Trophoblast cell (in vitro differentiated cells and primary cell): ENCODE results near the gene HSD3B1.

ENCODE experiments used
- DNase-seq, 2 donors: peaks; one replicate each; pipeline ENCODE4 v3.0.0-alpha.2; 2016
- H2AFZ ChIP-seq: 2 replicates; pipeline ENCODE4 v1.6.1; 2013; ENCODE audit warnings: low read length, moderate library complexity, mild to moderate bottlenecking; ENCODE audit not compliant: insufficient read depth, poor library complexity
- H2AK5ac ChIP-seq: 2 replicates; pipeline ENCODE4 v1.6.1; 2013; ENCODE audit warnings: mild to moderate bottlenecking, low read length
- H2BK120ac ChIP-seq: 2 replicates; pipeline ENCODE4 v1.6.1; 2013; ENCODE audit warnings: low read length, mild to moderate bottlenecking, moderate library complexity; ENCODE audit not compliant: insufficient read depth, poor library complexity
- H2BK12ac ChIP-seq: 2 replicates; pipeline ENCODE4 v1.6.1; 2013; ENCODE audit warnings: mild to moderate bottlenecking, low read length, moderate library complexity
- H2BK5ac ChIP-seq: 2 replicates; pipeline ENCODE4 v1.6.1; 2013; ENCODE audit warnings: low read length, low read depth, moderate library complexity, mild to moderate bottlenecking; ENCODE audit not compliant: poor library complexity
- H3K14ac ChIP-seq: 2 replicates; pipeline ENCODE4 v1.6.1; 2013; ENCODE audit warnings: mild to moderate bottlenecking, low read length
- H3K18ac ChIP-seq: 2 replicates; pipeline ENCODE4 v1.6.1; 2013; ENCODE audit warnings: mild to moderate bottlenecking, low read length
- H3K23ac ChIP-seq: 2 replicates; pipeline ENCODE4 v1.6.1; 2013; ENCODE audit warnings: low read length
- H3K27ac ChIP-seq: 2 replicates; pipeline ENCODE4 v1.5.1; 2013; ENCODE audit warnings: low read depth, mild to moderate bottlenecking, inconsistent platforms, low read length, moderate library complexity
- H3K27me3 ChIP-seq: 2 replicates; pipeline ENCODE4 v1.6.1; 2013; ENCODE audit warnings: inconsistent platforms, mild to moderate bottlenecking, low read length, moderate library complexity; ENCODE audit not compliant: insufficient read depth
- H3K36me3 ChIP-seq, 2 experiments: 1 replicate in 1 of 2; 2 replicates in 1 of 2; pipeline ENCODE4 v1.6.1; 2013; ENCODE audit warnings: low read length in 2 of 2, mild to moderate bottlenecking in 2 of 2, moderate library complexity in 1 of 2; ENCODE audit not compliant: insufficient read depth in 2 of 2, control insufficient read depth in 1 of 2
- H3K4ac ChIP-seq: 2 replicates; pipeline ENCODE4 v1.6.1; 2013; ENCODE audit warnings: low read depth, mild to moderate bottlenecking, low read length, moderate library complexity
- H3K4me1 ChIP-seq, 2 experiments: 1 replicate in 1 of 2; 2 replicates in 1 of 2; pipeline ENCODE4 v1.6.1; 2013; ENCODE audit warnings: low read length in 2 of 2, mild to moderate bottlenecking in 2 of 2, moderate library complexity in 1 of 2; ENCODE audit not compliant: insufficient read depth in 2 of 2, control insufficient read depth in 1 of 2
- H3K4me2 ChIP-seq: 2 replicates; pipeline ENCODE4 v1.6.1; 2013; ENCODE audit warnings: inconsistent platforms, mild to moderate bottlenecking, low read length, moderate library complexity
- H3K4me3 ChIP-seq: 2 replicates; pipeline ENCODE4 v1.5.1; 2013; ENCODE audit warnings: mild to moderate bottlenecking, low read depth, low read length, inconsistent platforms
- H3K79me1 ChIP-seq: one replicate; pipeline ENCODE4 v1.6.1; 2013; ENCODE audit warnings: low read length
- H3K79me2 ChIP-seq: 2 replicates; pipeline ENCODE4 v1.6.1; 2013; ENCODE audit warnings: low read length, mild to moderate bottlenecking; ENCODE audit not compliant: control insufficient read depth, insufficient read depth, poor library complexity
- H3K9ac ChIP-seq: 2 replicates; pipeline ENCODE4 v1.6.1; 2013; ENCODE audit warnings: mild to moderate bottlenecking, low read length
- H3K9me3 ChIP-seq: 2 replicates; pipeline ENCODE4 v1.6.1; 2013; ENCODE audit warnings: low read depth, mild to moderate bottlenecking, control low read depth, inconsistent platforms, low read length; ENCODE audit not compliant: insufficient read depth
- H4K12ac ChIP-seq: 2 replicates; pipeline ENCODE4 v1.6.1; 2013; ENCODE audit warnings: low read depth, mild to moderate bottlenecking, low read length, moderate library complexity
- H4K8ac ChIP-seq: 2 replicates; pipeline ENCODE4 v1.6.1; 2013; ENCODE audit warnings: low read depth, mild to moderate bottlenecking, low read length, moderate library complexity
- H4K91ac ChIP-seq: one replicate; pipeline ENCODE4 v1.6.1; 2013; ENCODE audit warnings: low read depth, mild to moderate bottlenecking, low read length, moderate library complexity
- WGBS: extraction: QIAGEN DNeasy Blood & Tissue Kit; methylation state at CpG from one replicate; pipeline ENCODE4 v1.1.7; 2013; ENCODE audit warnings: missing lambda C conversion rate; ENCODE audit not compliant: insufficient read length, insufficient coverage; ENCODE audit errors: extremely low coverage; 5-methylcytosine and 5-hydroxymethylcytosine counted together

Gene HSD3B1

DNA sequence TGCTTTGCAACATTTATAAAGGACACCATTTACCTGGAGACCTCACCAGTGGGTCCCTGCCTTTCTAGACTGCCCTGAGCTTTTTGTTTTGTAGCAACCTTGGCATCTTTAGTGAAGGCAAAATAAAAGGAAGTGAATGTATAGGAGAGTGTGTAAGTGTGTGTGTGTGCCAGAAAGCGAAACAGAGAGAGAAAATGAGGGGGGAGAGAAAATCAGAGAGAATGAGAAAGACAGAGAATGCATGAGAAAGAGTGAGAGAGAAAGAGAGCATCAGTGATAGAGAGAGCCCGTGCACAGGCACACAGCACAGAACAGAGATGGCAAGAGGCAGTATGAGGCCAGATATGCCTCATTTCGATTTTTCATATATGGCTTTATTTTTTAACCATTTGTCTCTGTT, 57.5 kb downstream of the HSD3B1 start:
- Histone ChIP-seq H3K27me3 (no peaks in the 10 kb centered on the region), H3K4me1 (peaks cover 3 to 7% of the 10 kb centered on the region in 2 experiments), H2BK5ac (no peak overlapping the region), H2AFZ (no peak overlapping the region), H2AK5ac (no peak overlapping the region), H3K79me1 (no peaks in the 10 kb centered on the region), H3K9ac (no peak overlapping the region), H4K91ac (no peak overlapping the region), H3K23ac (no peak overlapping the region), H3K4me3 (no peak overlapping the region), H3K14ac (no peak overlapping the region), H3K36me3 (no peaks in the 10 kb centered on the region), H3K79me2 (no peaks in the 10 kb centered on the region), H2BK120ac (no peak overlapping the region), H3K27ac (no peak overlapping the region), H3K4me2 (no peak overlapping the region), H3K4ac (no peak overlapping the region), H4K8ac (no peak overlapping the region), H2BK12ac (no peak overlapping the region), H4K12ac (no peak overlapping the region), H3K18ac (no peak overlapping the region), H3K9me3 (peaks cover 3% of the 10 kb centered on the region)
- WGBS, result 100% methylated on average over 1 of the region's 3 CpGs
- no peak for DNase-seq
